Glomerular visceral epithelial cell (primary cell): ENCODE data around the gene NLK.
"Not testable (repeated sequence)": the region's sequence is repeated elsewhere in the genome, so short reads cannot be mapped to it uniquely, and the experiment has no call there.

Source experiments
- DNase-seq: peaks from one replicate; pipeline ENCODE4 v3.0.0-alpha.2; 2016; ENCODE audit errors: extremely low spot score

The NLK gene

DNA sequence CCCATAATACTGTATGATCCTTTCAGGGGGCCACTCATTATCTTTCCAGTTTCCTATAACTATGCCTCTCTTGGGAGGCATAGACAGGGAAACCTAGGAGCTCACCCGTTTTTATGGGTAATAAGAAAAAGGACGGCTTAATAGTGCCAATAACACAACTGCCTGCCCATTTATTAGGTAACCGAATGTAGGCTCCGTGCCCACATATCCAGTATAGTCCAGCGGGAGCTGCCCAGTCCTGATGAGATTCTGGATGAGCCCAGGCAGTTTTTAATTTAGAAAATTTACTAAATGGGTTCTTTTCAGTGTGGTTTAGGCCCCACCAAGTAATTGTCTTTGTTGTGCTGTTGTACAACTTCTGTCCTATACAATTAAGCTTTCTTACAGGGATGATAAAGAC, 189.1 kb downstream of the NLK start:
- DNase-seq = not testable (repeated sequence)

DNA sequence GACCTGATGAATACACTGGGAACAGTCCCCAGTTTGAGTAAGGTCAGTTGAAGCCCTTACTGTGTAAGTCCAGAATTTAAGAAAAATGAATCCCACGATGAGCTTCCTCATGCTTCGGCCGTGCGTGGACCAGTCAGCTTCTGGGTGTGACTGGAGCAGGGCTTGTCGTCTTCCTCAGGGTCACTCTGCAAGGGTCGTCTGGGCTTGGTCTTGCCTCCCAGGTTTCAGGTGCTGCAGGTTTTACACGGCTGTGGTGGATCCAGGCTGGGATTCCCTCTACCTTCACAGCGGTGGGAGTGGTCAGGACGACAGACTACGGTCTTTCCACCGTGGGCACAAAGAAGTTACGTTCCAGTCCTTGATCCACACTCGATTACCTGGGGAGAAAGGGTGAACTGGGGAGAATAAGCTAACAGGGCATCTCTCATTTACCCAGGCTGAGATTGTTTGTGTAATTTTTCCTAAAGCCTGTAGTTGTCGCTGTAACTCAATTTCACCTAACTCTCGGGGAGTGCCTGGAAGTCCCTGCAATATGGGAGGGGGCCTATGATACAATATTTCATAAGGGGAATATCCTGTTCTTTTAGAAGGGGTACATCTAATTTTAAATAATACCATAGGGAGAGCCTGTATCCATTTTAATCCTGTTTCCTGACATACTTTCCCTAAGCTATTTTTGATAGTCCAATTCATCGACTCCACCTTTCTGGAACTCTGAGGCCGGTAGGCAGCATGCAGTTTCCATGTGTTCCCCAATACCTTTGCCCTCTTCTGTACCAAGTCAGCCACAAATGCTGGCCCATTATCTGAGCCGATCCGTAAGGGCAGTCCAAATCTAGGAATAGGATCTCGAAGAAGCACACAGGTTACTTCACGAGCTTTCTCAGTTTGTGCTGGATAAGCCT, 190.7 kb downstream of the NLK start:
- DNase-seq = not testable (repeated sequence)

DNA sequence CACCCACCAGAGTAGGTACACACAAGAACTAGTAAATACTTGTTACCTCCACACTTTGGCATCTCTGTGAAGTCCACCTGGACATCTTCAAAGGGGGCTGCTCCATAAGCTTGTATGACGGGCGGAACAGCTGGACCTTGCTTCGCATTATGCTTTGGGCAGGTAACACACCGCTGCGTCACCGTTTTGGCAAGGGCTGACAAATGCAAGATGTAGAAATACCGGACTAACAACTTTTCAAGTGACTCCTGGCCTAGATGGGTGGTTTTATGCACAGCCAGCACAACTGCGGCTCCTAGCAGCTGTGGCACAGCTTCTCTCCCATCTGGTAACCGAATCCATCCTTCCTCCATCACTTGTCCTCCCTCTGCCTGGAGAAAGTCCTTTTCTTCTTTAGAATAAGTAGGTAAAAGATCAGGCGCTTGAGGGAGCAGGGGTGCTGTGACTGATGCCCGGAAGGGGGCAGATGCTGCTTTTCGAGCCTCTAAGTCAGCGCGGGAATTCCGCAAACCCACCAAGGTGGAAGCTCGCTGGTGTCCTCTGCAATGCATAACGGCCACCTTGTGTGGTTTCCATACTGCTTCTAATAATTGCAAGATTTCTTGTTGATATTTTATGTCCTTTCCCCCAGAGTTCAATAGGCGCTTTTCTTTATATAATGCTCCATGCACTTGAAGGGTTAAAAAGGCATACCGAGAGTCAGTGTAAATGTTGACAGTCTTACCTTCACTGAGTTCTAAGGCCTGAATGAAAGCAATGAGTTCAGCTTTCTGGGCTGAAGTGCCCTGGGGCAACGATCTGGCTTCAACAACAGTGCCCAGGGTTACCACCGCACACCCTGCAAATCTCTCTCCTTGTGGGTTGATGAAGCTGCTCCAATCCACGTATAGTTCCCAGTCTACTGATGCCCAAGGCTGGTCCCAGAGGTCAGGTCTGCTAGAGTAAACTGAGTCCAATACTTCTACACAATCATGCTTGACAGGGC, 191.7 kb downstream of the NLK start:
- DNase-seq = not testable (repeated sequence)

DNA sequence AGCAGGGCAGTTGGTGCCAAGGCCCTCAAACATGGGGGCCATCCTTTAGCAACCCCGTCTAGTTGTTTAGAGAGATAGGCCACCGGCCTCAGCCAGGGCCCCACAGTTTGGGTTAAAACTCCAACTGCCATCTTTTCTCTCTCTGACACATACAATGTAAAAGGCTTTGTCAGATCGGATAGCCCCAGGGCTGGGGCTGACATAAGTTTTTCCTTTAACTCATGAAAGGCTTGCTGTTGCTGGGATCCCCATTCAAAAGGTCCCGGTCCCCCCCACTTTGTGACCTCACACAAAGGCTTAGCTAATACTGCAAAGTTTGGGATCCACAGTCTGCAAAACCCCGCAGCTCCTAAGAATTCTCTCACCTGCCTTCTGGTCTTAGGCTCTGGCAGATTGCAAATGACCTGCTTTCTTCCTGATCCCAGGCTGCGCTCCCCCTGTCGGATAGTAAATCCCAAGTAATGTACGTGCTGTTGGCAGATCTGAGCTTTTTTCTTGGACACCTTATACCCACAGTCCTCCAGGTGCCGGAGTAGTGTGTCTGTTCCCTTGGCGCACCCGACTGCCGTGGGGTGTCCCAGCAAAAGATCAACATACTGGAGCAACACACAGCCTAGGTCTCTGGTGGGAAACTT, 192.7 kb downstream of the NLK start:
- not testable (repeated sequence) for DNase-seq

DNA sequence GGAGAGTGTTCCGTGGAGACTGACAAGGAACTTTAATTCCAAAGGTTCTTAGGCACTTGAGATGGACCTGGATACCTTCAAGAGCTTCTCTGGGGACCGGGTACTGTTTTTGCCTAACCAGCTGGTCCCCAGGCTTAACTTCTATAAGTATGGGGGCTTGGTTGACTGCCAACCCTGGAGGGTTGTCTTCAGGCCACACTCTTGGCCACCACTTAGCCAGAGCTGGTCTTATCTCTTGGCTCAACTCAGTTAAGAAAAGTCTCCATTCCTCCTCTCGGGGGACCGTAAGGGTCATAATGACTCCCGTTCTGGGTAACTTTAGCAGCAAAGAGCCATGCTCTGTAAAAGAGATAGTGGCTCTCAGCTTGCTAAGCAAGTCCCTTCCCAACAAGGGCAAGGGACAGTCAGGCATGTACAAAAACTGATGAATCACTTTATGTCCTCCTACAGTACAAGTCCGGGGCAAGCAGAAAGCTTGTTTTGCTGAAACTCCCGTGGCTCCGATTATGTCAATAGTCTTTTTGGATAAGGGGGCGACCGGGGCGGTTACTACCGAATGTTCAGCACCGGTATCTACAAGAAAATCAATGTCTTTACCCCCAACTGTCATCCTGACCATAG, 193.7 kb downstream of the NLK start:
- not testable (repeated sequence) for DNase-seq

DNA sequence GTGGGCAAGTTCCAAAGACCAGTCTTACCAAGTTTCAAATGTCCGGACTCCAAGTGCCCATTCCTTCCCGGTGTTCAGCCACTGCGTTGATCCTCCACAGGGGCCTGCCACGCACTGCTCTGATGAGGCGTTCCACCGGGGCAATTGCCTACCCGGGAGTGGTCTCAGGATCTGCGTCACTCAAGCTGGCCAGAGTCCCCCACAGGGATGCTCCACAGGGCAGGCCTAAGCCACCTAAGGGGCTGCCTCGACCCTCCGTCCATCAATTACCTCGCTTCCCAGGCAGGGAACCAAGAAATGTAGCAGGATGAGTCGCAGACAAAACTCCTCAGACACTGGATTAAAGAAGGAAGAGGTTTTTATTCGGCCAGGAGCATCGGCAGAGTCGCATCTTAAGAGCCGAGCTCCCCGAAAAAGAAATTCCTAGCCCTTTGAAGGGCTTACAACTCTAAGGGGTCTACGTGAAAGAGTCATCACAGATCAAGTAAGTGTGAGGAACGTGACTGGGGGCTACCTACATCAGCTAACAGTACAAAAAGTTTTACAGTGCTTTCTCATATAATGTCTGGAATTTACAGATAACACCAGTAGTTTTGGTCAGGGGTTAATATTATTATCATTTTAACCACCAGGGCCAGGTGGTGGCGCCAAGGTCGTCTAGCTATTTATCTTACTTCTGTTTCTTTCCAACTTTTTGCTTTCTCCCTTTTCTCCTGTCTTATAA, 196.2 kb downstream of the NLK start:
- DNase-seq = not testable (repeated sequence)

DNA sequence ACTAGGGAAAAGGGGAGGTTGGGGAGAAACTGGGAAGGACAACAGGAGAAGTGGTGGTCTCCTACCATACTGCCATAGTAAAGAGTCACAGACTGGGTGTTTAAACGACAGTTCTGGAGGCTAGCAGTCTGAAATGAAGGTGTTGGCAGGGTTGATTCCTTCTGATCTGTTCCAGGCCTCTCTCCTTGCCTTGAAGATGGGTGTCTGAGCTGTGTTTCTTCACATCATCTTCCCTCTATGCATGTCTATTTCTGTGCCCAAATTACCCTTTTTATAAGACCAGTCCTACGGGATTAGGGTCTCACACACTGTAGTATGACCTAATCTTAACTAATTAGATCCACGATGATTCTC, 196.8 kb downstream of the NLK start:
- no peak for DNase-seq

DNA sequence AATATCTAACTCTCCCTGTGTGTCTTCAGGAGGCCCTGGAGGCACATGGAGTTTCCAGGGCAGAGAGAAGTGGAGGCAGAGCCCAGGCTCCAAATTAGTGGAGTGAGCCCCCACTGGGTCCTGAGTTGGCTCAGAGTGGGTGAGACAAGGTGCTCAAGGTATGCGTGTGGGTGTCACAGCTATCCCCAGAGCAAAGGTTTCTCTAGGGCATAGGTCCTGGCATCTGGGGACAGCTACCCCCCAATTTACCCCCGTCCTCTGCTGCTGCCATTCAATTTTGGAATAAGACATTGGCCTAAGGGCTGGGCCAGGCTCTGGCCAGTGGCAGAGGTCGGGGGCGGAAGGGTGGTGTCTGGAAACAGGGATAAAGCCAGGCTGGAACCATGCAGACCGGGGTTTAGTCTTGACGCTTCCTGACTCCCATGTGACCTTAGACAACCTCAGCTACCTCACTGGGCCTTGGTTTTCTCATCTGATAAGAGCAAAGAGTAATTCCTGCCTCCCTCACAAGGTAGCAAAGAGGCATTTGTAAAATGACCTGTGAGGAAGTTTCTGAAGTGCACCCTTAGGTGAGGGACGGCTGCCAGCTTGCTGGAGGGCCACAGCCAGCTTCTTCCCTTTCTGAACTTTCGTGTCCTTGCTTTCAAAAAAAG, 198.3 kb downstream of the NLK start:
- no peak for DNase-seq

DNA sequence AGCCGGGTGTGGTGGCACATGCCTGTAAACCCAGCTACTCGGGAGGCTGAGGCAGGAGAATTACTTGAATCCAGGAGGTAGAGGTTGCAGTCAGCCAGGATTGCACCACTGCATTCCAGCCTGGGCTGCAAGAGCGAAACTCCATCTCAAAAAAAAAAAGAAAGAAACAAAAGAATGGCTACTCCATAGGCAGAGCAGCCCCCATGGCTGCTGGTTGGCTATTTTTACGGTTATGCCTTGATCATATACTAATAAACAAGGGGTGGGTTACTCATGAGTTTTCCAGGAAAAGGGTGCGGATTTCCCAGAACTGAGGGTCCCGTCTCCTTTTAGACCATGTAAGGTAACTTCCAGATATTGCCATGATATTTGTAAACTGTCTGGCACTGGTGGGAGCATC, 200.3 kb downstream of the NLK start:
- no peak for DNase-seq

DNA sequence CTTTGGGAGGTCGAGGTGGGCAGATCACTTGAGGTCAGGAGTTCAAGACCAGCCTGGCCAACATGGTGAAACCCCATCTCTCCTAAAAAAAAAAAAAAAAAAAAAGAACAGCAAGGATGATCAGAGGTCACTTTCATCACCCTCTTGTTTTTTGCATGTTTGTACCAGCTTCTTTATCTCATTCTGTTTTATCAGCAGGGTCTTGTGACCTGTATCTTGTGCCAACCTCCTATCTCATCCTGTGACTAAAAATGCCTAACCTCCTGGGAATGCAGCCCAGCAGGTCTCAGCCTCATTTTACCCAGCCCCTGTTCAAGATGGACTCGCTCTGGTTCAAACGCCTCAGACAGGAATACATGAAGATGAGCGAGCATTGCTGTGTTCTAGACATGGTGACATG, 200.8 kb downstream of the NLK start:
- DNase-seq = not testable (repeated sequence)

DNA sequence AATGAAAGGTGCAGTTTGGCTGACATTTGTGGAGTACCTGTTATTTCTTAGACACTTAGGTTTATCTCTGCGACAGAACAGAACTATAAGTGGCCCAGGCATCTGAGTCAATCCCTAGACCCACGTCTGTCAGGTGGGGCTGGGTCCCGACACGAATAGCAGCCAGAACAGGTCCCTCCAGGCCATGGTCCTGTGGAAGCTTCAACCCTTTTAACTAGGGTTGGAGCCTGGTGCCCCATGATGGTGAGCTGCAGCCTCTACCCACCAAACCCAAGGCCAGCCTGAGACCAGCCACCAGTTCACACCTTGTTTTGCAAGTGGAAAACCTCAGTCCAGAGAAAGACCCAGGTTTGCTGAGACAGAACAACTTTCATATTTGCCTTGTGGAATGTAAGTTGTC, 202.0 kb downstream of the NLK start:
- no peak for DNase-seq
